HEK293T (cell line): ENCODE results near the gene OVOL2.
"Not testable (repeated sequence)": the region's sequence is repeated elsewhere in the genome, so short reads cannot be mapped to it uniquely, and the experiment has no call there.

Source experiments
- CTCF ChIA-PET: fragments of 350-600 bp; formaldehyde crosslinking; extraction: SDS; loops from one replicate; lab custom pipeline; 2021; ENCODE audit warnings: antibody characterized with exemption, inconsistent platforms; lab: Yijun Ruan, JAX
- POLR2A ChIA-PET: fragments of 350-600 bp; formaldehyde crosslinking; extraction: SDS; loops from one replicate; lab custom pipeline; 2020; ENCODE audit warnings: antibody characterized with exemption, inconsistent platforms; lab: Yijun Ruan, JAX
- DNase-seq: peaks from one replicate; pipeline ENCODE4 v3.0.0; 2012; ENCODE audit warnings: mixed read lengths; ENCODE audit errors: extremely low spot score
- ARNT ChIP-seq: fragments of 450-650 bp; IDR thresholded peaks from 2 replicates; pipeline ENCODE4 v1.6.1; 2017; ENCODE audit warnings: mild to moderate bottlenecking
- BHLHE40 ChIP-seq: fragments of 450-650 bp; IDR thresholded peaks from 2 replicates; pipeline ENCODE4 v1.6.1; 2016; ENCODE audit warnings: mild to moderate bottlenecking, moderate library complexity, borderline replicate concordance
- CTBP1 ChIP-seq: fragments of 450-650 bp; IDR thresholded peaks from 2 replicates; pipeline ENCODE4 v1.6.1; 2016; ENCODE audit warnings: borderline replicate concordance
- ELF4 ChIP-seq: fragments of 450-650 bp; IDR thresholded peaks from 2 replicates; pipeline ENCODE4 v1.6.1; 2017; ENCODE audit warnings: antibody characterized with exemption
- FOXA1 ChIP-seq: fragments of 450-650 bp; IDR thresholded peaks from 2 replicates; pipeline ENCODE4 v1.6.1; 2016; ENCODE audit warnings: mild to moderate bottlenecking
- FOXK2 ChIP-seq: fragments of 450-650 bp; IDR thresholded peaks from 2 replicates; pipeline ENCODE4 v1.6.1; 2016; ENCODE audit warnings: mild to moderate bottlenecking
- FOXM1 ChIP-seq: fragments of 450-650 bp; IDR thresholded peaks from 2 replicates; pipeline ENCODE4 v1.6.1; 2017; ENCODE audit warnings: mild to moderate bottlenecking, borderline replicate concordance
- HDGF ChIP-seq: fragments of 450-650 bp; IDR thresholded peaks from 2 replicates; pipeline ENCODE4 v1.6.1; 2017; ENCODE audit warnings: antibody characterized with exemption, borderline replicate concordance
- L3MBTL2 ChIP-seq: fragments of 450-650 bp; conservative IDR thresholded peaks from 2 replicates; pipeline ENCODE4 v1.6.1; 2016; ENCODE audit warnings: mild to moderate bottlenecking
- LEF1 ChIP-seq: fragments of 450-650 bp; IDR thresholded peaks from 2 replicates; pipeline ENCODE4 v1.6.1; 2017; ENCODE audit warnings: mild to moderate bottlenecking, borderline replicate concordance
- NFRKB ChIP-seq: fragments of 450-650 bp; IDR thresholded peaks from 2 replicates; pipeline ENCODE4 v1.6.1; 2016; ENCODE audit warnings: mild to moderate bottlenecking, moderate library complexity
- SP1 ChIP-seq: fragments of 450-650 bp; IDR thresholded peaks from 2 replicates; pipeline ENCODE4 v1.6.1; 2017
- SUZ12 ChIP-seq: fragments of 450-650 bp; IDR thresholded peaks from 2 replicates; pipeline ENCODE4 v1.6.1; 2016; ENCODE audit warnings: mild to moderate bottlenecking
- TARDBP ChIP-seq: fragments of 450-650 bp; IDR thresholded peaks from 2 replicates; pipeline ENCODE4 v1.6.1; 2016
- ZNF384 ChIP-seq: fragments of 450-650 bp; IDR thresholded peaks from 2 replicates; pipeline ENCODE4 v1.6.1; 2016
- TF ChIP-seq, protein P1 (sequence below): fragments of 450-650 bp; IDR thresholded peaks from 2 replicates; pipeline ENCODE4 v1.6.1; 2016

Gene OVOL2

DNA sequence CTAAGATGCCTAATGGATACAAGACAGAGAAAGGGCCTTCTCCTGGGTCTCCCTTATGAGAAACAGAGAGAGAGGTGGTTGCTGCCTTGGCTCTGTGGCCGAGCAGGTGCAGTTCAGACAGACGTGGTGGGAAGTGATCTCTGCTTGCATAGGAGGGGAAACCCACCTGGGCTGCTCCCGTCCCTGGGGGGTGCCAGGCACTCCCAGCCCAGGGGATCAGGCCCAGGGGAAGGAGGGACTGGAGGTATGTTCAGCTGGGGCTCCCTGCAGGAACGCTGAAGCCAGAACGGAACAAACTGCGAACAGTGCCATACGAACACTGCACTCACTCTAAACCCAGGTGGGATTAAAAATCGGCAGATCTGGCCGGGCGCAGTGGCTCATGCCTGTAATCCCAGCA is 35.7 kb upstream of the OVOL2 start:
- no peak for DNase-seq
- TF ChIP-seq SP1 (no peak), FOXA1 (no peak), LEF1 (no peak), L3MBTL2 (no peak), ARNT (no peak), SUZ12 (no peak), NFRKB (no peak)
- ChIA-PET CTCF (no interaction called here), POLR2A (no interaction called here)

DNA sequence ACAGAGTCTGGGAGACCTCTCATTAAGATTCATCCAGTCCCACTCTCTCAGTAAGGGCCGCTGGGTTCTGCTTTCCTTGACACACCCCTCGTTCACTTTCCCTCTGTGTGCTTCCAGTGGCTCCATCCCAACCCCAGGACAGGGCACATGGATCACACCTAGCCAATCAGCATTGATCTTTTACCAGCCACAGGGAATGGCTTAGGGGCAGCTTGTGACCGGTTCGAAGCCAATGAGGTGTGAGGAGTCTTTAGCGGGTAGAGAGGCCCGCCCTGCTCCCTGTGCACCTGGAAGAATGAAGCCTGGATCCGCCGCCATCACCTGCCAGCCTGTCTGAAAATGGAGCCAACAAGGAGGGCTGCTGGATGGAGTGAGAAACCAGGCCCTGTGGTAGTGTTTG is 35.2 kb upstream of the OVOL2 start:
- no peak for TF ChIP-seq BHLHE40
- no peak for TF ChIP-seq L3MBTL2
- TF ChIP-seq NFRKB: no peak
- no peak for TF ChIP-seq FOXK2
- no peak for TF ChIP-seq TARDBP
- TF ChIP-seq ELF4: no peak
- no peak for TF ChIP-seq HDGF
- TF ChIP-seq SP1: no peak
- CTCF ChIA-PET: no interaction called here
- POLR2A ChIA-PET: no interaction called here
- DNase-seq: no peak

DNA sequence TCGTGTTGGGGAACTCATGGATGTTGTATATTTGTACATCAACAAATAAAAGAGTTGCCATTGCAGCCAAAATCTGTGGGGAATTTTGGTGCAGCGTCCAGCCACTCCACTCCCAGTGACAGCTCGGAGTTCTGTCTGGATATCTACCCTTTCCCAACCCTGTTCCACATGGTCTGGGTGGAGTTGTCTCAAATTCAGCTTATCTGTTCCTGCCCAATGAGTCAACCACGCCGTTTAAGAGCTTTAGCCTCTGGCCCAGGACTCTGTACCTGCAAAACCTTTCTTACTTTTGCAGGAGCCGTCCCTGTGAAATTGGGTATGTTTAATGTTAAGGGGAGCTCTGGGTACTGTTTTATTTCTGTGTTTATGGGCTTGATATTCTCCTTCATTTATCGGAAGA is 33.9 kb upstream of the OVOL2 start:
- no peak for DNase-seq
- TF ChIP-seq SUZ12: no peak
- TF ChIP-seq HDGF: no peak
- TF ChIP-seq, protein P1, sequence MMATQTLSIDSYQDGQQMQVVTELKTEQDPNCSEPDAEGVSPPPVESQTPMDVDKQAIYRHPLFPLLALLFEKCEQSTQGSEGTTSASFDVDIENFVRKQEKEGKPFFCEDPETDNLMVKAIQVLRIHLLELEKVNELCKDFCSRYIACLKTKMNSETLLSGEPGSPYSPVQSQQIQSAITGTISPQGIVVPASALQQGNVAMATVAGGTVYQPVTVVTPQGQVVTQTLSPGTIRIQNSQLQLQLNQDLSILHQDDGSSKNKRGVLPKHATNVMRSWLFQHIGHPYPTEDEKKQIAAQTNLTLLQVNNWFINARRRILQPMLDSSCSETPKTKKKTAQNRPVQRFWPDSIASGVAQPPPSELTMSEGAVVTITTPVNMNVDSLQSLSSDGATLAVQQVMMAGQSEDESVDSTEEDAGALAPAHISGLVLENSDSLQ: no peak
- no peak for TF ChIP-seq ZNF384
- no peak for TF ChIP-seq CTBP1
- TF ChIP-seq L3MBTL2: no peak
- TF ChIP-seq NFRKB: no peak
- TF ChIP-seq ELF4: no peak
- TF ChIP-seq LEF1: no peak
- no peak for TF ChIP-seq FOXM1
- TF ChIP-seq ARNT: no peak
- TF ChIP-seq BHLHE40: no peak
- TF ChIP-seq SP1: no peak
- no peak for TF ChIP-seq FOXA1
- TF ChIP-seq TARDBP: no peak
- no peak for TF ChIP-seq FOXK2
- CTCF ChIA-PET: interaction anchor here (0.6 to 0.7 kb wide), 2 partner anchors 9 to 24 kb away, joined by 3 to 5 read pairs; no protein-coding TSS in a partner anchor
- POLR2A ChIA-PET: no interaction called here

DNA sequence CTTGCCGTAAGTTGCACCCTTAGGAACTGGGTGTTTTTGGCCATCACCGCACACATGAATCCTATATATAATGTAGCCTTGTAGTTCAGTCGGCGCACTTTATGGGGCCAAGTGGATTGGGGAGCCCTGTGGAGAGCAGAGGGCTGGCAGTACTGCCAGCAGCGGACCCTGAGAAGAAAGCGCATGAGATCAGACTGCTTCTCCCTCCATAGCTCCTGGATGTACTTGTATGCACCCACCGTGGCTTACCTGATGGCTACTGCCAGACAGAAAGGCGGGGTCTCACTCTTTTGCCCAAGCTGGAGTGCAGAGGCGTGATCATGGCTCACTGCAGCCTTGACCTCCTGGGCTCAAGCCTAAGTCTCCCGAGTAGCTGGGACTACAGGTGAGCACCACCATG is 32.8 kb upstream of the OVOL2 start:
- no peak for TF ChIP-seq LEF1
- TF ChIP-seq SUZ12: no peak
- TF ChIP-seq FOXA1: no peak
- no peak for TF ChIP-seq L3MBTL2
- TF ChIP-seq BHLHE40: no peak
- no peak for TF ChIP-seq FOXK2
- TF ChIP-seq, protein P1: no peak
- TF ChIP-seq ZNF384: no peak
- TF ChIP-seq CTBP1: no peak
- CTCF ChIA-PET: no interaction called here
- DNase-seq: no peak
- POLR2A ChIA-PET: no interaction called here

DNA sequence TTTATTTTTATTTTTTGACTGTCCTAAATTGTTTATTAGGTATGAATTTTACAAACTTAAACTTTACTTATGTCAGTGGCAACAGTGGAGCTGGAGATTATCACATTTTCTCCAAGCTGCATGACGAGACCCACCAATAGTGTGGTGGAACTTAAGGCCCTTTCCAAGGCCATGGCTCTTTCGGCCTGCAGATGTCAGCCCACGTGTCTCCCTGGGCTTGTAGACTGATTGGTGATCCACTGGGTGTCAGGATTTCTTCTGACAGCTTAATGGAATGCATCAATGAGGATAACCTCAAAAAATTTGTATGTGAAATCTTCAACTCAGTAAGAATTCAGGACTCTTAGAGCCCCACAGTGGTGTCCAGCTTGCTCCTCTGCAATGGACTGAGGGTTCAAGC is 32.3 kb upstream of the OVOL2 start:
- POLR2A ChIA-PET: no interaction called here
- DNase-seq: no peak
- no peak for TF ChIP-seq L3MBTL2
- no peak for TF ChIP-seq LEF1
- TF ChIP-seq ARNT: no peak
- no peak for TF ChIP-seq SP1
- TF ChIP-seq HDGF: no peak
- TF ChIP-seq NFRKB: no peak
- no peak for TF ChIP-seq ZNF384
- CTCF ChIA-PET: interaction anchor here (0.6 kb wide), 1 partner anchor 19 kb away, joined by 3 read pairs; no protein-coding TSS in a partner anchor

DNA sequence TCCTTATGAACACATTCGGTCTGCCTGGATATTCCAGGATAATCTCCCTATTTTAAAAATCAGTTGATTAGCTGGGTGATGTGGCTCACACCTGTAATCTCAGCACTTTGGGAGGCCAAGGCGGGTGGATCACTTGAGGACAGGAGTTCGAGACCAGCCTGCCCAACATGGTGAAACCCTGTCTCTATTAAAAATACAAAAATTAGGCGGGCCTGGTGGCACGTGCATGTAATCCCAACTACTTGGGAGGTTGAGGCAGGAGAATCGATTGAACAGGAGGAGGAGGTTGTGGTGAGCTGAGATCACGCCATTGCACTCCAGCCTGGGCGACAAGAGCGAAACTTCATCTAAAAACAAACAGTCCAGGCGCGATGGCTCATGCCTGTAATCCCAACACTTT is 31.1 kb upstream of the OVOL2 start:
- DNase-seq, CTCF ChIA-PET, POLR2A ChIA-PET: not testable (repeated sequence)

DNA sequence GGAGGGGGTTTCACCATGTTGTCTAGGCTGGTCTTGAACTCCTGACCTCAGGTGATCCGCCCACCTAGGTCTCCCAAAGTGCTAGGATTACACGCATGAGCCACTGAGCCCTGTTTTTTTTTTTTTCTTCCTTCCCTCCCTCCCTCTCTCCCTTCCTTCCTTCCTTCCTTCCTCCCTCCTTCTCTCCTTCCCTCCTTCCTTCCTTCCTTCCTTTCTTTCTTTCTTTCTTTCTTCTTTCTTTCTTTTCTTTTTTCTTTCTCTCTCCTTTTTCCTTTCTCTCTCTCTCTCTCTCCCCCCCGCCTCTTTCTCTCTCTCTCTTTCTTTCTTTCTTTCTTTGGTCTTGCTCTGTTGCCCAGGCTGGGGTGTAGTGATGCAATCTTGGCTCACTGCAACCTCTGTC is 30.6 kb upstream of the OVOL2 start:
- CTCF ChIA-PET, POLR2A ChIA-PET, DNase-seq: not testable (repeated sequence)

DNA sequence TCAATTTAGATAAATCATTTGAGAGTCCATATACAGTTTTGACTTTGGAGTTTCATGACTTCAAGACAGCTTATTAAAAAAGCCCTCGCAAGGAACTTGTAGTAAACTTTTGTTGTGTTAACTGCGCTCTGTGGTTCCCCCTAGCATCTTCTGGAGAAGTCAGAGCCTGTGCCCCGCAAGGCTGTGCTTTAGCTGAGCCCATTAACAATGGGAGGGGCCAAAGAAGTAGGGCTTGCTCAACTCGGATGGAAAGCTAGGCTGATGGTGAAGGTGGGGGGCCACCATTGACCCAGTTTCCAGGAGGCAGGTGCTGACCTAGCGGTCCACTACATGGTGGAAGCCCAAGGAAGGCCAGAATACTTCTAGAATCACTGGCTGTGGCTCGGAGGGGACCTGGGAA is 29.3 kb upstream of the OVOL2 start:
- TF ChIP-seq, protein P1: no peak
- DNase-seq: no peak
- POLR2A ChIA-PET: no interaction called here
- CTCF ChIA-PET: interaction anchor here (0.7 kb wide), 1 partner anchor 18 kb away, joined by 4 read pairs; no protein-coding TSS in a partner anchor

DNA sequence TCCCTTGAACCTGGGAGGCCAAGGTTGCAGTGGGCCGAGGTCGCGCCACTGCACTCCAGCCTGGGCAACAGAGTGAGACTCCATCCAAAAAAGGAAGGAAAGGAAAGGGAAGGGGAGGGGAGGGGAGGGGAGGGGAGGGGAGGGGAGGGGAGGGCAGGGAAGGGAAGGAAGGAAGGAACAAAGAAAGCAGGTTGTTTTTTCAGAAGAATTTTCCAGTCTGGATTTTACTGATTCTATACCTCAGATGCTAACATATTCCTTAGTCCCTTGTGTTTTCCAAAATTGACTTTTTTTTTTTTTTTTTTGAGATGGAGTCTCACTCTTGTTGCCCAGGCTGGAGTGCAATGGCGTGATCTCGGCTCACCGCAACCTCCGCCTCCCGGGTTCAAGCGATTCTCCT is 23.1 kb upstream of the OVOL2 start:
- CTCF ChIA-PET, DNase-seq, POLR2A ChIA-PET: not testable (repeated sequence)
